HG03571 (cell line): ENCODE data around the gene CD38.
A peak's percentile ranks its signal among the peaks of the same experiment; 100 is the strongest.
"Not testable (repeated sequence)": the region's sequence is repeated elsewhere in the genome, so short reads cannot be mapped to it uniquely, and the experiment has no call there.

Source experiments
- ATAC-seq: cut with Tn5 transposase; IDR thresholded peaks from one replicate; pipeline ENCODE4 v1.9.1; 2021; ENCODE audit not compliant: unreplicated experiment

CD38 gene

DNA sequence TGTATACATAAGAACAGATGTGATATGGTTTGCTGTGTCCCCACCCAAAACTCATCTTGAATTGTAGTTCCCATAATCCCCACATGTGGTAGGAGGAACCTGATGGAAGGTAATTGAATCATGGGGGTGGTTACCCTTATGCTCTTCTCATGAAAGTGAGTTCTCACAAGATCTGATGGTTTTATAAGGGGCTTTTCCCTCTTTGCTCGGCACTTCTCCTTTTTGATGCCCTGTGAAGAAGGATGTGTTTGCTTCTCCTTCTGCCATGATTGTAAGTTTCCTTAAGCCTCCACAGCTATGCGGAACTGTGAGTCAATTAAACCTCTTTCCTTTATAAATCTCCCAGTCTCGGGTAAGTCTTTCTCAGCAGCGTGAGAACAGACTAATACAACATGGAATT is 83.1 kb downstream of the CD38 start:
- ATAC-seq: not testable (repeated sequence)

DNA sequence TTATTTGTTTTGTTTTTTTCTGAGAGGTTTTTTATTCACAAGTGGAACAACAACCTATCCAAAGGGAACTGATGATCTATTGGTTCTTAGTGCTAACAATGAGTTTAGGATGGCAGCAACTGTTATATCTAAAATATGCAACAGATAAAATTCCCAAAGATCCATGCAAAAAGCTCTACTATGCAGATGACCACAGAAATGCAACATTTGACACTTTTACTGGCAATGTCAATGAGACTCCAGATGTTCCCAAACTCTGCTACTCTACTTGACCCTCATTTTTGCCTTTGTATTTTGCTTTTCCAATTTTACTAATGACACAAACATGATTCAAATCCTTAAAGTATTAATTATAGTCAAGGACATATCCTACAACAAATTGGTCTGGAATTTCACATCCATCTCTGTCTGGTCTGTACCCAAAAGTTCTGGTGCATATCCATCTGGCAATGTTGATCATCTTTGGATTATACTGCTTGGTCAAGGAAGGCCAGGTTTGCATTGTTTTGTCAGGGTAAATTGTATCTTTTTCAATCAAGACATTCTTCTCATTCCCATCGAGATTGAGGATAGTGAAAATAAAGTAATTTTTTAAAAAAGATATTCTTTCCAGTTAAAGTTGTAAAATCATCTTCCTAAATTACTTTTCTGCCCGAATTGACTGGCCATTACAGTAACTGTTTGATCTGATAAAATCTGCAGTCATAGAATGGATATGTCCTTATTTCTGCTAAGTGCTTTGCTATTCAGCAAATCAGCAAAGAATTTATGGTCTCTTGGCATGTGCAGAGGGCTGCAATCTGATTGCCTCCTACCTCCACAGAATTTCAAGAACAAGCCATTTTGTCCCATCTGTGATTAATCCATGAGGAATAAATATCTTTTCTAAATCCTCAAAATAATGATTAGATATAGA is 86.8 kb downstream of the CD38 start:
- ATAC-seq: no peak

DNA sequence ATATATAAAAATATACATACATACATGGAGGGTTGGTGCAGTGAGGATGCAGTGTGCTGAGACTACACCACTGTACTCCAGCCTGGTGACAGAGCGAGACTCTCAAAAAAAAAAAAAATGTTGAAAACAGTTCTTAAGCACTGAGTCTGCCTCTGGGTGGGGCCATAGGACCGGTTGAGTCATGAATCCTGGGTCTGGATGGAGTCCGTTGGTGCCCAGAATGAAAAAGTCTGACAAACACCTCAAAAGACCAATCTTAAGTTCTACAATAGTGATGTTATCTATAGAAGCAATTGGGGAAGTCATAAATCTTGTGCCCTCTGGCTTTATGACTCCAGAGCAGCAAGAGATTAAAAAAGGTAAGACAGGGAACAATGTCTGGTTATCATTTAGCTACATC is 90.0 kb downstream of the CD38 start:
- no peak for ATAC-seq

DNA sequence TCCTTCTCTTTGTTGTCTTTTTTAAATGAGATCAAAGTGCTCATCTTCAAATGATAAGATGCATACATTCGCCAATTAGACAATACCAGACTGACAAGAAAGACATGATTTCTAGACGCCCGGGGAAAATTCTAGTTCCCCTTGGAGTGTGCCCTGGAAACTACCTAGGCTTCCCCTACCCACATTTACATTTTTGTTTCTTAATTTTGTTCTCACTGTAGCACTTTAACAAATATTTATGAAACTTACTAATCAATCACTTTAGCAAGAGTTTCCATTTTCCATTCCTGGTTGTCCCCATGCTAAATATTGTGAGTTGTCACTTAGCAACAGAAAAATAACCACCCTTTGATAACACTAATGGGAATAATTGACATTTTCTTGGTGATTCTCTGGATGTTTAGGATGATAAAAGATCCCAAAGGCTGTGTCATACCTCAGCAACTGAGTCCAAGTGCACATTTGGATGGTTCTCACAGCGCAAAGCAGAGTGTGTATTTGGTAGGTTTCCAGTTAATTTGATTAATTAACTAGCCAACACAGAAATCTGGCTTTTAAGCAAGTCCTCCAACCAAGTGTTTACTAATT is 90.8 kb downstream of the CD38 start:
- no peak for ATAC-seq

DNA sequence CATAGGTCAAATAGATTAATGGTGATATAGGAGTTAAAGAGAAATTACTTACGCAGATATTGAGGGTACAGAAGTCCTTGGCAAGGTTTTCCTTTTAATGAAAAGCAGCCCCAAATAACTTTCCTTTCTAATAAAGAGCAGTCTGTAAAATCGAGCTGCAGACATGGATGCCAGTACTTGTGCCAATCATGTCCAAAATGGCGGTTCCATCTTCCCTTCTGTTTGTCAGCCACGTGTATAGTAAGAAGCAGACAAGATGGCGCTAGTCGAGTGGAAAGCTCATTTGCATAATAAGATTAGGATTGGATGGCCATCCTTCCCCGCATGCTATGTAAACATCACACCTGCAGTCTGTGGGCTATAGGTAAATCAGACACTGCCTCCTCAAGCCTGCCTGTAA is 92.0 kb downstream of the CD38 start:
- no peak for ATAC-seq

DNA sequence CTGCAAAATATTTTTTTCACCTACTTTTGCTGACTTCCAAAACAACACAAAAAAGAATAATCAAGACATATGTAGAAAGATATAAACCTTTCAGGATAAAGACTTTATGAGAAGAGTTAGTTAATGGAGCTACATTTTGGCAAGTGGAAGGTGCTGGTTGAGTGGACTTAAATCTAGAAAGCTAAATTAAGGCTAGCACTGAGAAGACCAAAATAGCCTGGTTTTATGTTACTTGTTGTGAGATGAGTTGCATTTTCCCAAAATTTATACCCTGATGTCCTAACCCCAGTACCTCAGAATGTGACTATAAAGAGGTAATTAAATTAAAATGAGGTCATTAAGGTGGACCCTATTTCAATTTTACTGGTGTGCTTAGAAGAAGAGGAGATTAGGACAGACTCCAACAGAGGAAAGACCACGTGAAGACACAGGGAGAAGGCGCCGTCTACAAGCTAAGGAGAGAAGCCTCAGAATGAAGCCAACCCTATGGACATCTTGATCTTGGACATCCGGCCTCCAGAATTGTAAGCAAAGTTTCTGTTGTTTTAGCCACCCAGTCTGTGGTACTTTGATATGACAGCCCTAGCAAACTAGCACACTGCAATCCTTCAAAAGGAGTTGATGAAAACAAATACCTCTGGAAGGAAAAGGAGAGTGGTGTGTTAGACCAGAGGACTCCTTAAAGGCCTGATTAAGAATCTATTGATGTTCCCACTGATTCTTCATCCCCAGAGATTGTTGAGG is 93.0 kb downstream of the CD38 start:
- ATAC-seq: no peak

DNA sequence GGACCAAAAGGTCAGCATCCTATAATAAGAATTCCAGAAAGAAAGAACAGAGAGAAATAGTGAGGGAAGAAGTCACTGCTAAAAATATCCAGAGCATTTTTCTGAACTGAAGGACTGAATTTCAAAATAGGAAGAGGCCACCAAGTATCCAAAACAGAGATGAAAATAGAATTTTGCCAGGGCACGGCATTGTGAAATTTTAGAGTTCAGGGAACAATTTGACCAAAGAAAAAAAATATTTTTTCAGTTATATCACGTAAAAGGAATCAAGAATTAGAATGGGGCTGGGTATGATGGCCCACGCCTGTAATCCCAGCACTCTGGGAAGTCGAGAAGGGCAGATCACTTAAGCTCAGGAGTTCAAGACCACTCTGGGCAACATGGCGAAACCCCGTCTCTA is 95.0 kb downstream of the CD38 start:
- no peak for ATAC-seq

DNA sequence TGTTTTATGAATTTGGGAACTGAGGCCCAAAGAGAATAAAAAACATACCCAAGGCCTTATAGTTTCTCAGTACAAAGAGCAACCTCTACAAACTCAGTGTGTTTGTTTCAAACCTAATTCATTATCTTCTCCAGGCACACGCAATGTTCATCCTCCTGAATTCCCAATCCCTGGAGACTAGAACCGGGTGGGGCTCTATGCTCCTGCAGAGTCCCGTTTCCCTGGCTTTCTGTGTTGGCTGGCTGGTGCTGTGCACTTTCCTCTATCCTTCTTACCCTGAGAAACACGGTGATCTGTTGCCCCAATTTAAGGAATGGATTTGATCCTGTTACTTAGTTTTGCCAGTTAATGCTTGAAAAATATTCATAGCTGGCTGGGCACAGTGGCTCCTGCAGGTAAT is 96.5 kb downstream of the CD38 start:
- no peak for ATAC-seq

DNA sequence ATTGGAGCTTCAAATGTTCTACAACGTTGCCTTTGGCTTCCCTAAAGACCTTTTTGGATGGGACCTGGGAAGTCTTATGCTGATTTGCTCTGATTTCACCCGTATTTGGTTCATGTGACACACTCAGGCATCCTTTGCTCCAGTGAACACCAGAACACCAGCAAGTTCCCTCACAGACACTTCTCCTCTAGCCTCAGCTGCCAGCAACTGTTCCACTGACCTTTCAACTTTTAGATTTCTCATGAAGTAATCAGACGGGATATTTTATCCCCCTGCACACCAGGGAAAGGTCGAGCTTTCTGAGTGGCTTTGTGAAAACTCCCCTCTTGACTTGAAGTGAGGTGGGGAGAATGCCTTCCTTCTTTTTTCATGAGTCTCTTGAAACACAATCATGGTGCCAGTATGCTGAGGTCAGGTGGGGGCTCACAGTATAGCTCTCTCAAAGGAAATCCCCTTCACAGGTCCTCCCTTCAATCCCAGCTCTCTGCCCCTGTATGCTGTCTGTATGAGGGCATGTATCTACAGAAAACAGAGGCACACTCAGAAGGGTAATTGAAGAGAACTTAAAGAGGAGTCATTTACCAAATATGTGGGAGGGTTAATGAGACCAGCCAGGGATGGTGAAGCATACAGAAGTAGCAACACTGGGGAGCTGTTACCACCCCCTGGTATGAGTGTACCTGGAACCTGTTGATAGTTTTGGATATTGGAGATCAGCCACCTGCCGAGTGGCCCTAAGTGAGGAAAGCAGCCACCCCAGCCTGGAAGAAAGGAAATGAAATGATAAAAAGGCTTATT is 97.7 kb downstream of the CD38 start:
- no peak for ATAC-seq

DNA sequence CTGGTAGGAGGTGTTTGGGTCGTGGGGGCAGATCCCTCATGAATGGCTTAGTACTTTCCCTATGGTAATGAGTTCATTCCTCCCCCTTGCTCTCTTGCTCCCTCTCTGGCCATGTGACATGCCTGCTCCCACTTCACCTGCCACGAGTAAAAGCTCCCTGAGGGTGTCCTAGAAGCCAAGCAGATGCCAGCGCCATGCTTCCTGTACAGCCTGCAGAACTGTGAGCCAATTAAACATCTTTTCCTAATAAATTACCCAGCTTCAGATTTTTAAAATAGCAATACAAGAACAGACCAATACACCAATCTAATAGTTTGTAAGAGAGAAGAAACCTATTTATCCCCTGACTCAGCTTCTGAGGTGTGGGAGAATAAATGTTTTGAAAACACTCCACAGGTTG is 99.9 kb downstream of the CD38 start:
- ATAC-seq: no peak

DNA sequence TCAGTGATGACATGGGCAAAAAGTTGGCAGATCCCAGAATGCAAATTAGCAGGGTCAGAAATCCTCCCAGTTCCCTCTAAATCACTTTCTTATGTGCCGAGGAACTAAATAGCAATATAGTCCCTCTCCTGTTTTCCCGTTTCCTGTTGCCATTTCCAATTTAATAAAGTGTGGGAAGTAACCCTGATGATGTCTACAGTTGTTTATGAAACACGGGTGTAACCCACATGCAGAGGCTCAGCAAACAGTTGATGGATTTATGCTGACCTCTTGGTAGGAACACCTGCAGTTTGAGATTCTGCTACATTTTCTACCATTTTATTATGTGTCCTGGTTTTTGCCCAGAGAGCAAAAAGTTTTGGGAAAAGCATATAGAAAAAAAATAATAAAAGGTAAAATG is 103.7 kb downstream of the CD38 start:
- ATAC-seq: no peak

DNA sequence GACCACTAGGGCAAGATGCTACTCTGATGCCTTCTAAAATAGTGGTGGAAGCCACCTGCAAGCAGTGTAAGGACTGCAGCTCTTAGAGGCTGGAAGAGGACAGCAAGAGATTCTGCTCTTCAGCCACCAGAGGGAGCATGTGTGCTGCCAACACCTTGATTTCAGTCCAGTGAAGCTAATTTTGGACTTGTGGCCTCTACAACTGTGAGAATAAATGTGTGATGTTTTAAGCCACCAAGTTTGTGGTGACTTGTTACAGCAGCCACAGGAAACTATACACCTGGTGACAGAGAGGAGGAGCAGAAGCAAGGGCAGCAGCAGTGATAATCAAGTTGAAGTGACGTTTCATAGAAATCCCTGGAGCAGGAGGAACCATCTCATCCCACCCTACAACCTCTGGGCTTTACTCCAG is 104.6 kb downstream of the CD38 start:
- peak; percentile 96 for ATAC-seq

DNA sequence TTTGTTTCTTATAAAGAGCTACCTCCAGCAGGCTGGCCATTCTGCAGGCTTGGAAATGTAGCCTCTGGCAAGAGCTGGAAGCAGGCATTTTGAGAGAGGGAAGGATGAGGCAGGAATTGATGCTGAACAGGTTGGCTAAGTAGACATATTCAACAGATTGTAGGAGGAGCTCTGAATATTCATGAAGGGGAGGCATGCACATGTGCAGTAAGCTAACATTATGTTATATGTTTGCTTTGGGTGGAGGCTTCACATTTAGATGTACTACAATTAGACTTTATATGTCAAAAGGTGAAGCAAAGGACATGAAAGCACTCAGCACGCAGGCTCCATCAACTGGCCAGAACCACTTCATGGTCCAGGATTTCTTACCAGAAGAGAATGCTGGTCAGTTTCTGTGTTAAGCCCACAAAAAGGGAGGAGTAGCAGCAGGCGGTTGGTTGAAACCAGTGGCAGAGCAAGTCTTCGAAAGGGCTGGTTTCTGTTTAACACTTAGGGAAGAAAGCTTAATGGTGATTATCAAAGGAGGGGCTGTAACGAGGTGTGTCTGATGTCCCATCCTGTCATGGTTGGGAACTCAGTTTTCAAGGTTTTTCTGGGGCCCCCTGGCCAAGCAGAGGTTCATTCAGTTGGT is 105.6 kb downstream of the CD38 start:
- ATAC-seq: no peak

DNA sequence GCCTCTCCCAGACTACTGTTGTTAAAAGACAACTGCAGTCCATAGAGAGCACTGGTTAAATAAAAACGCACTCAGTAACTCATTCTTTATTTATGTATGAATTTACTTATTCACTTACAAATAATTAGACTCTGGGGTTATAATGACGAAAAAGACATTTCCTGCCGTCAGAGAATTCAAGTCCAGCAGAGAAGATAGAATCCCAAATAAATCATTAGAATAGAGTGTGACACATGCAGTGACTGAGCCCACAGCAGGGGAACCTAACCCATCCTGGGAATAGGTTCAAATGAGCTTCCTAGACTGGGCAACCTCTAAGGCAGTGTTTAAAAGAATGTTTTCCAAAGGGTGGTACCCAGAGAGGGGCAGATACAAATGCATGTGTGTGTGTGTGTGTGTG is 106.5 kb downstream of the CD38 start:
- ATAC-seq: no peak

DNA sequence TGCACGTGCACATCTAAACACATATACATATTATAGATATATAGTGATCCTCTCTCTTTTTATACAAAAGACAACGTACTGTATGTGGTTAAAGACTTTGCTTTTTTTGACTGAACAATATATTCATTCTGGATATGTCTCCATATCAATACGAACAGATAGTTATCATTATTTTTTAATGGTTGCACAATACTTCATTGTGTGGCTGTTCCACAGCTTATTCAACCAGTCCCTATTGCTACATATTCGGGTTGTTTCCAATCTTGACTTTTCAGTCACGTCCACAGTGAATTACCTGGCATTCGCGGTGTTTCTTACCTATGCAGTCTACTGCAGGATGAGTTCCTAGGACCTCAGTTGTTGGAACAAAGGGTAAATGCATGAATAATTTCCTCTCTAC is 107.3 kb downstream of the CD38 start:
- no peak for ATAC-seq

DNA sequence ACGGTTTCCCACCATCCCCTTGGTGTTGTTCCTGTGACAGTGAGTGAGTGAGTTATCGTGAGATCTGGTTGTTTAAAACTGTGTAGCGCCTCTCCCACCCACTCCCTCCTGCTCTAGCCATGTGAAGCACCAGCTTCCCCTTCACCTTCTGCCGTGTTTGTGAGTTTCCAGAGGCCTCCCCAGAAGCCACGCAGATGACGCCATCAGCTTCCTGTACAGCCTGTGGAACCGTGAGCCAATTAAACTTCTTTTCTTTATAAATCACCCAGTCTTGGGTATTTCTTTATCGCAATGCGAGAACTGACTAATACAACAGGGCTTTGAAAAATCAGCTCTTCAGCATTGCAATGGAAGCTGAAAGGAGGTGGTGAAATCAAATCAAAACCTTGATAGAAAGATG is 110.4 kb downstream of the CD38 start:
- no peak for ATAC-seq

DNA sequence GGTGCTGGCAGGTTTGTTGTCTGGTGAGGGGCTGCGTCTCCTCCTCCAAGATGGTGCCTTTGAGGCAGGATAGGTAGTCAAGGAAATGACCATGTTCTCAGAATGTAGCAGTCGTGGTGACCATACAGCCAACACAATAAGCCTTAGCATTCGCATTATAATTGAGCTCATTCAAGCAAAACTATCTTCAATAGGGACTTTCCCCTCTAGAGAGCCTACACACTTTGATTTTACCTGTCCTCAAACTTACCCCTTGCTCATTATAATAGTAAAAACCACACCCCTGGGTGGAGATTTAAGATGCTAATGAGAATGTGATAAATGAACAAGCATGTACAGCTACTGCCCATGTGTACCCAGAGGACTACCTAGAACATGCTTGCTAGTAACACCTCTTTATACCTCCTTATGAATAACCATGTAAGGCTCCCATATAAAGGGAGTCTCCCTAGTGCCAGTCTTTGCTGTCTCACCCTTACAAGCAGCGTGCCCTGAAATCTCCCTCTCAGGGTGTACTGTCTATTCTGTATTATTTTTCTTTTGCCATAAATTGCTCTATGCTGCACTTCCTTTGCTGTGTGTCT is 112.2 kb downstream of the CD38 start:
- no peak for ATAC-seq

DNA sequence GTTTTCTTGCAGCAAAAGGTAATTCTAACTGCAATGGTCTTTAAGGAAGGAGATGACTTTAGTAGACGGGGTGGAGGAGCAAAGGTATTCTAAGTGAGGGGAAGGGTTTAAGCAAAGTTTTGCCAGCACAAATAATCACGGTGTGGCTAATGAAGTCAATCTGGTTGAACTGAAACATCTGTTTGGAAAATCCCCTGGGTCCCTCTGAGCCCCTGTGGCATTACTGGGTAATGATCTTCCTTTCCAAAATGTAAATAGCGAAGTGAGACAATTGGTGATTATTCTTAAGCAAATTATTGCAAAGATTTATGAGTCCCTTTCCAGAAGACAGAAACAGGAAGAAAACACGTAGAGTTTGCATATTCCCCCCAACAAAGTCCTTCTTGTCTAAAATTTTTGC is 113.2 kb downstream of the CD38 start:
- no peak for ATAC-seq

DNA sequence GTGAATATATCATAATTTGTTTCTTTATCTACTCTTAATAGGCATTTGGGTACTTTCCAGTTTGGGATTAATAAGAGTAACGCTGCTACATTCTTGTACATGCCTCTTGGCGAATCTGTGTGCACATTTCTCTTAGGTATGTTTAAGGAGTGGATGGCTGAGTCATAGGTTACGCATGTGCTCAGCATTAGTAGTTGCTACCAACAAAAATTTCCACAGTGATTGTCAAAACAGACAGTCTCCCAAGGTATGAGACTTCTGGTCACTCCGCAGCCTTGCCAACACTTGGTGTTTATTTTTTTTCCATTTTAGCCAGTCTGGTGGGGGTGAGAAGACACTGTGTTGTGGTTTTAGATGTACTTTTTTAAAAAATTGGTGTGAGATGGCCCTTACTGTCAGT is 115.8 kb downstream of the CD38 start:
- no peak for ATAC-seq

DNA sequence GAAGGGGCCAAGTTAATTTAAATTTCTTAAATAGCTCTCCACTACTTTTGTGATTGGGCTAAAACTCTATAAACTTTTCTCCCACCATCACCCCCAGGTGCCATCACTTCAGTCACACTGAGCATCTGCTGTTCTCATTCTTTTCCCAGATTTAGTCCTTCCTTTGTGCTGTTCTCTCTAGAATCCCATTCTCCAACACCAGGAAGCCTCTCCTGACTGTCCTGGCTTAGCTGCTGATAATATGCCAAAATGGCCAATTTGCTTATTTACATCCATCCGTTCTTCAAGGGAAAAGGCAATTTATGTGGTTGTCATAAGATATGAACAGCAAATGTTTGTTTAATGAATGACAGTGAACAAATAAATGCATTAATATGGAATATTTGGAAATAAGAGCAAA is 116.3 kb downstream of the CD38 start:
- no peak for ATAC-seq
